GM12878 (cell line): ENCODE results near the gene NEU3.

Source experiments
- CEBPB ChIP-seq, 2 experiments: fragments of 150-350 bp in 1 of 2; IDR thresholded peaks; 2 replicates each; pipeline ENCODE4 v1.6.1; 2012 to 2014; ENCODE audit warnings: low read depth in 2 of 2, low read length in 2 of 2, borderline replicate concordance in 1 of 2, inconsistent platforms in 1 of 2
- EED ChIP-seq: sonication (generic); IDR thresholded peaks from 2 replicates; pipeline ENCODE4 v1.6.1; 2016; ENCODE audit warnings: antibody characterized with exemption, low read depth
- MXI1 ChIP-seq: fragments of 150-350 bp; IDR thresholded peaks from 2 replicates; pipeline ENCODE4 v1.6.1; 2011; ENCODE audit warnings: low read depth, mild to moderate bottlenecking, inconsistent platforms, low read length, improper control_type of control experiment
- NR2C2 ChIP-seq: IDR thresholded peaks from 2 replicates; pipeline ENCODE4 v1.6.1; 2011; ENCODE audit warnings: borderline replicate concordance, low read depth; ENCODE audit not compliant: control insufficient read depth, insufficient read length
- POLR2A ChIP-seq: IDR thresholded peaks from 2 replicates; pipeline ENCODE4 v1.6.1; 2011; ENCODE audit warnings: low read depth, mild to moderate bottlenecking, low read length
- SIN3A ChIP-seq: IDR thresholded peaks from 2 replicates; pipeline ENCODE4 v1.6.1; 2012; ENCODE audit warnings: low read depth, low read length, improper control_type of control experiment

DNA sequence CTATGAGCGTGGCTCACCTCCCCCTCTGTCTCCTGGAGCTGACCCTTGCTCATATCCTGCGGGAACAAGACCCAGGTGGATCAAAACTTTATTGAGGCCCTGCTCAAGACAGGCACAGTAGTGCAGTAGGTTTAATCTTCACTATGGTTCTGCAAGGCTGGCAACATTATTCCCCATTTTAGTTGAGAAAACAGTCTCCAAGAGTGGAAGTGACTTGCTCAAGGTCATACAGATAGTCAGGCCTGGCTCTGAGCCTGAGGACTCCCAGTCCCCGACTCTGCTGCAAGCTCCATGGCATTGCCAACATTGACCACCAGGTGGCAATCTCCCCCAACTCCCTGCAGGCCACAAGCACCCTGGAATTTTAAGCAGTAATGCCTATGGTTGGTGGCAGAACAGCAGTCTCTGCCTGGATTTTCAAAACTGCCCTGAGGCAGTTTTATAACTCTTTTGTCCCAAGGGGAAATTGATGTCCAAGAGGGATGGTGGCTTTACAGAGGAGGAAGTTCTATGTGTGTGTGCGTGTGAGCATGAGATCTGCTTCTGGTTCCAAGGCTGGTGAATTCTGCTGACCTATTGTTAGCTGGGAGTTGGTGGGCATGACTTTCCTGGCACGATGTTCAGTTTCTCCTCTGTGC lies 34.1 kb downstream of the NEU3 start:
- TF ChIP-seq SIN3A (no peak), CEBPB (IDR thresholded peaks at IDR 0.05; ENCODE audit: borderline replicate concordance in 1 of 2, low read depth in 2 of 2, low read length in 2 of 2) (no peak), POLR2A (no peak), EED (no peak), MXI1 (no peak), NR2C2 (no peak)
